T-cell (primary cell): ENCODE data around the gene KHDC4. TPM values are rescaled to one million over a fixed set of nuclear protein-coding genes. Genes with fewer than 3 reads are reported as not detected.

Source experiments
- ATAC-seq, 4 experiments: fragments of 200-7000 bp in 3 of 4; fragments of 150-1000 bp in 1 of 4; cut with Tn5 transposase; replicated peaks in 1 of 4; 1 replicate in 3 of 4; 2 replicates in 1 of 4; pipeline ENCODE4 v1.10.0; 2021; ENCODE audit warnings: moderate library complexity in 3 of 4, mild to moderate bottlenecking in 2 of 4, moderate number of reproducible peaks in 1 of 4
- CTCF ChIA-PET, 2 donors: fragments of 300-600 bp; sonication (Branson Sonifier 250); formaldehyde crosslinking; loops; one replicate each; lab custom pipeline; 2022; ENCODE audit warnings: antibody characterized with exemption in 2 of 2; lab: Charles Lee
- POLR2A ChIA-PET, 2 donors: fragments of 300-600 bp; sonication (Branson Sonifier 250); formaldehyde crosslinking; loops; one replicate each; lab custom pipeline; 2022; ENCODE audit warnings: antibody characterized with exemption in 2 of 2; lab: Charles Lee
- DNase-seq, 35 experiments: peaks; one replicate each; pipeline versions ENCODE4 v3.0.0 to v3.0.0-alpha.2; 2013 to 2023
- H3K27ac ChIP-seq: one replicate; pipeline ENCODE4 v1.5.1; 2013; ENCODE audit warnings: low read length
- H3K27me3 ChIP-seq, 2 experiments: replicated peaks in 1 of 2; 1 replicate in 1 of 2; 2 replicates in 1 of 2; pipeline versions ENCODE4 v1.6.1 to v1.7.0; 2013; ENCODE audit warnings: low read length in 1 of 2, mixed read lengths in 1 of 2; ENCODE audit not compliant: control insufficient read depth in 2 of 2, insufficient read depth in 2 of 2; ENCODE audit errors: extremely low read depth in 1 of 2
- H3K36me3 ChIP-seq, 2 donors: 1 replicate in 1 of 2; 2 replicates in 1 of 2; pipeline versions ENCODE4 v1.6.1 to v1.7.0; 2013; ENCODE audit warnings: low read length in 1 of 2; ENCODE audit not compliant: control insufficient read depth in 2 of 2, insufficient read depth in 1 of 2; ENCODE audit errors: extremely low read depth in 1 of 2
- H3K4me1 ChIP-seq, 2 experiments: 1 replicate in 1 of 2; 2 replicates in 1 of 2; pipeline versions ENCODE4 v1.6.1 to v1.7.0; 2013; ENCODE audit warnings: low read length in 2 of 2, mixed read lengths in 1 of 2; ENCODE audit not compliant: insufficient read depth in 2 of 2, control insufficient read depth in 1 of 2; ENCODE audit errors: extremely low read depth in 1 of 2
- H3K4me3 ChIP-seq, 2 donors: 1 replicate in 1 of 2; 2 replicates in 1 of 2; pipeline versions ENCODE4 v1.5.1 to v1.7.0; 2013; ENCODE audit warnings: mild to moderate bottlenecking in 2 of 2, low read length in 1 of 2, moderate library complexity in 1 of 2; ENCODE audit not compliant: control insufficient read depth in 1 of 2; ENCODE audit errors: extremely low read depth in 1 of 2
- H3K9me3 ChIP-seq: 2 replicates; pipeline ENCODE4 v1.7.0; 2013
- H3K27ac Mint-ChIP-seq, 2 donors: one replicate each; pipeline ENCODE4 v1.8.0; 2020 to 2021; ENCODE audit warnings: mild to moderate bottlenecking in 2 of 2, mixed read lengths in 2 of 2
- H3K27me3 Mint-ChIP-seq, 2 donors: one replicate each; pipeline ENCODE4 v1.8.0; 2021 to 2022; ENCODE audit warnings: mixed read lengths in 2 of 2
- H3K36me3 Mint-ChIP-seq: one replicate; pipeline ENCODE4 v1.8.0; 2021; ENCODE audit warnings: mixed read lengths
- H3K4me1 Mint-ChIP-seq, 3 donors: one replicate each; pipeline ENCODE4 v1.8.0; 2020 to 2022; ENCODE audit warnings: mixed read lengths in 3 of 3, mild to moderate bottlenecking in 1 of 3
- H3K4me3 Mint-ChIP-seq, 3 donors: one replicate each; pipeline ENCODE4 v1.8.0; 2020 to 2022; ENCODE audit warnings: mild to moderate bottlenecking in 3 of 3, mixed read lengths in 3 of 3, moderate library complexity in 3 of 3
- H3K9me3 Mint-ChIP-seq, 3 donors: one replicate each; pipeline ENCODE4 v1.8.0; 2020 to 2022; ENCODE audit warnings: mixed read lengths in 3 of 3
- WGBS: methylation state at CpG from one replicate; pipeline ENCODE4 v1.1.5; 2013; ENCODE audit warnings: missing lambda C conversion rate; ENCODE audit not compliant: insufficient coverage; 5-methylcytosine and 5-hydroxymethylcytosine counted together
- total RNA-seq, 35 experiments: library from RNA in 6 of 35; stranded (reverse) in 6 of 35; fragments of 120-200 nt in 1 of 35; gene quantifications; one replicate each; pipeline versions ENCODE4 v1.2.1 to v1.2.4 and lab custom pipeline; 2013 to 2026

KHDC4 gene
- total RNA-seq, 5 donors from 2014 or later (not counting 1 experiment from before 2014, with no cell fraction given): 44.5 to 102 (median 85.6) TPM

GRCh38 chr1:155975375-155976061 is 41.3 kb upstream of the KHDC4 start:
- H3K27ac Mint-ChIP-seq: peak overlapping the region; percentile 93 to 94
- H3K9me3 Mint-ChIP-seq: no peaks in the 10 kb centered on the region
- WGBS: 13% methylated on average over 3 of the region's 4 CpGs
- Histone ChIP-seq H3K9me3 (no peaks in the 10 kb centered on the region), H3K4me3 (peak overlapping the region; percentile 91 to 97), H3K4me1 (peaks cover 47 to 87% of the 10 kb centered on the region in 2 experiments), H3K36me3 (peaks cover 5 to 20% of the 10 kb centered on the region in 2 donors), H3K27me3 (no peaks in the 10 kb centered on the region), H3K27ac (peak overlapping the region; percentile 64)
- peaks cover 8% of the 10 kb centered on the region for H3K36me3 Mint-ChIP-seq
- POLR2A ChIA-PET: interaction anchor here (0.7 to 2.1 kb wide), 2 partner anchors 41 to 632 kb away, joined by 7 to 15 read pairs; partner anchors contain the start of gene KHDC4 (in 1 of the 2)
- H3K27me3 Mint-ChIP-seq: no peaks in the 10 kb centered on the region
- CTCF ChIA-PET: interaction anchor here (0.6 to 1.2 kb wide), 3 partner anchors 35 to 91 kb away, joined by 3 to 5 read pairs (median 5); no protein-coding TSS in a partner anchor
- peaks cover 68 to 86% (median 76%) of the 10 kb centered on the region in 3 donors for H3K4me1 Mint-ChIP-seq
- DNase-seq (no peak), ATAC-seq (peak in 1 of 4 experiments; percentile 3)
- peak overlapping the region; percentile 85 to 97 (median 97) for H3K4me3 Mint-ChIP-seq

- 47% methylated on average over 9 of the region's 13 CpGs for WGBS
- Histone ChIP-seq H3K36me3 (peaks cover 5 to 28% of the 10 kb centered on the region in 2 donors), H3K27ac (peak overlapping the region; percentile 64), H3K4me1 (peaks cover 44 to 87% of the 10 kb centered on the region in 2 experiments), H3K27me3 (no peaks in the 10 kb centered on the region), H3K4me3 (peak overlapping the region; percentile 91 to 97), H3K9me3 (no peaks in the 10 kb centered on the region)
- peak overlapping the region; percentile 85 to 97 (median 97) for H3K4me3 Mint-ChIP-seq
- H3K27me3 Mint-ChIP-seq: no peaks in the 10 kb centered on the region
- H3K27ac Mint-ChIP-seq: peak overlapping the region; percentile 93 to 94
- ATAC-seq (no peak), DNase-seq (no peak)
- no peaks in the 10 kb centered on the region for H3K9me3 Mint-ChIP-seq
- CTCF ChIA-PET: interaction anchor here in 1 of 2 donors (0.5 to 0.8 kb wide), 3 partner anchors 38 to 92 kb away, joined by 3 to 5 read pairs (median 3); partner anchors contain the start of gene KHDC4
- POLR2A ChIA-PET: interaction anchor here in 1 of 2 donors (0.5 to 1.1 kb wide), 4 partner anchors 23 to 631 kb away, joined by 3 to 7 read pairs (median 5); no protein-coding TSS in a partner anchor
- H3K36me3 Mint-ChIP-seq: peaks cover 18% of the 10 kb centered on the region
- H3K4me1 Mint-ChIP-seq: peaks cover 68 to 86% (median 76%) of the 10 kb centered on the region in 3 donors
These were observed 40.2 kb upstream of the KHDC4 start for GRCh38 chr1:155974208-155975115.

GRCh38 chr1:155973723-155974122 is 39.5 kb upstream of the KHDC4 start:
- H3K27ac ChIP-seq: peak overlapping the region; percentile 64
- DNase-seq (no peak), ATAC-seq (no peak)
- H3K27me3 ChIP-seq: no peaks in the 10 kb centered on the region
- no CpG with 5 or more reads among the region's 3 CpGs for WGBS
- Mint-ChIP-seq H3K4me1 (peaks cover 71 to 87% (median 79%) of the 10 kb centered on the region in 3 donors), H3K4me3 (peak overlapping the region; percentile 51 to 85 (median 58)), H3K9me3 (no peaks in the 10 kb centered on the region), H3K36me3 (peaks cover 23% of the 10 kb centered on the region), H3K27ac (peak overlapping the region; percentile 93 to 94), H3K27me3 (no peaks in the 10 kb centered on the region)
- POLR2A ChIA-PET: interaction anchor here (0.5 to 1.1 kb wide), 4 partner anchors 11 to 75 kb away, joined by 3 to 4 read pairs (median 3); no protein-coding TSS in a partner anchor
- no peak overlapping the region for H3K4me3 ChIP-seq
- H3K9me3 ChIP-seq: no peaks in the 10 kb centered on the region
- CTCF ChIA-PET: interaction anchor here in 1 of 2 donors (0.8 to 1.0 kb wide), 2 partner anchors 39 to 93 kb away, joined by 3 read pairs; partner anchors contain the start of gene KHDC4
- peaks cover 46 to 87% of the 10 kb centered on the region in 2 experiments for H3K4me1 ChIP-seq
- H3K36me3 ChIP-seq: peaks cover 8 to 35% of the 10 kb centered on the region in 2 donors

DNA sequence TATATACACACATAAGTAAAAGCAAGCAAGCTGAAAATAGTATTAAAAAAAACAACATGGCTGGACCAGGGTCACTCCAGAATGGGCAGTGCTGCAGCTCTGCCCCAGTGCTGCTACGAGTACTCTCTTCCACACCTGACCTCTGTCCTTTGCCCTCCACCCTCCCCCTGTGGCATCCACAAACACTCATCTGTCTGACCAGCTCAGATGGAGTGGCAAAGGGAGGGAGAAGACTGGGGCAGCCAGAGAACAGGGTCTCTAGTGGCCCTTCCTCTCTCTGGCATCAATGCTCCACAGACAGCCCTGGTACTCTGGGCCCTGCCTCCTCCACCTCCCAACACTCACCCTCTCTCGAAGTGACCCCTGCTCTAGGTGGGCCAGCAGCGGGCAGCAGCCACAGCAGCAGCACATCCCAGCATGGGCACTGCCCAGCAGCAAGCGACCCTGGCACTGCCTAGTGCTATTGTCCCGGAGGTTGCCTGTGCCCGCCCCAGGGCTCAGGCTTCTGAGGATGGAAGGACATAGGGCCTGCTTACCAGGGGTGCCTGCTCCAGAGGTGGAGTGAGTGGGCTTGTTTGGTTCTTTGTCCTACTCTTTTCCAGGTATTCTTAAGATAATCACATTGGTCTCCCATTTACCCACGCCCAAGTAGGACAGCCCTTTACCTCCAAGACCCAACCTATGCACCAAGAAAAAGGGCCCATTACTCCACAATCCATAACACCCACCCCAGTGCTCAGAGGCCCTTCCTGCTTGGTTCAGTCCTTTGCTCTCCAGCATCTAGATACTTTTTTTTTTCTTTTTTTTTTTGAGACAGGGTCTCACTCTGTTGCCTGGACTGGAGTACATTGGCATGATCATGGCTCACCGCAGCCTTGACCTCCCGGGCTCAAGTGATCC is 37.9 kb upstream of the KHDC4 start:
- H3K4me3 Mint-ChIP-seq: peak overlapping the region; percentile 51 to 85 (median 60)
- Histone ChIP-seq H3K9me3 (no peaks in the 10 kb centered on the region), H3K36me3 (peaks cover 14 to 50% of the 10 kb centered on the region in 2 donors), H3K4me3 (peak overlapping the region in 1 of 2 donors; percentile 30), H3K4me1 (peaks cover 62 to 98% of the 10 kb centered on the region in 2 experiments), H3K27me3 (no peaks in the 10 kb centered on the region), H3K27ac (peak overlapping the region; percentile 25)
- no peaks in the 10 kb centered on the region for H3K9me3 Mint-ChIP-seq
- peak overlapping the region; percentile 80 to 91 for H3K27ac Mint-ChIP-seq
- DNase-seq: no peak
- no peak for ATAC-seq
- CTCF ChIA-PET: interaction anchor here in 1 of 2 donors (0.5 to 1.0 kb wide), 2 partner anchors 94 to 315 kb away, joined by 3 to 5 read pairs; no protein-coding TSS in a partner anchor
- H3K36me3 Mint-ChIP-seq: peaks cover 26% of the 10 kb centered on the region
- peaks cover 87 to 100% (median 95%) of the 10 kb centered on the region in 3 donors for H3K4me1 Mint-ChIP-seq
- POLR2A ChIA-PET: interaction anchor here (0.6 to 0.7 kb wide), 2 partner anchors 7 to 697 kb away, joined by 3 to 6 read pairs; no protein-coding TSS in a partner anchor
- no peaks in the 10 kb centered on the region for H3K27me3 Mint-ChIP-seq
- WGBS: 84% methylated on average over 5 of the region's 9 CpGs

- ChIA-PET POLR2A (interaction anchor here in 1 of 2 donors (0.6 kb wide), 1 partner anchor 711 kb away, joined by 5 read pairs; no protein-coding TSS in a partner anchor), CTCF (interaction anchor here in 1 of 2 donors (1.1 kb wide), 1 partner anchor 8 kb away, joined by 7 read pairs; the partner anchor contains the start of gene ARHGEF2)
- Histone ChIP-seq H3K4me1 (peaks cover 65 to 96% of the 10 kb centered on the region in 2 experiments), H3K36me3 (peaks cover 15 to 62% of the 10 kb centered on the region in 2 donors), H3K9me3 (no peaks in the 10 kb centered on the region), H3K27ac (peak overlapping the region; percentile 42), H3K27me3 (no peaks in the 10 kb centered on the region), H3K4me3 (no peak overlapping the region)
- Mint-ChIP-seq H3K36me3 (peaks cover 36% of the 10 kb centered on the region), H3K27me3 (no peaks in the 10 kb centered on the region), H3K4me3 (peak overlapping the region; percentile 29 to 85 (median 34)), H3K9me3 (no peaks in the 10 kb centered on the region), H3K27ac (peak overlapping the region; percentile 95), H3K4me1 (peaks cover 96 to 98% (median 96%) of the 10 kb centered on the region in 3 donors)
- peak in 2 of 35 experiments; percentile 25 to 53 for DNase-seq
- peak in 3 of 4 experiments; percentile 31 to 40 (median 31) for ATAC-seq
- WGBS: 24% methylated on average over 11 of the region's 11 CpGs
These were observed 36.4 kb upstream of the KHDC4 start for GRCh38 chr1:155970531-155971167.
